Measurements from ENCODE around the gene SLC25A17.
"Not testable (repeated sequence)": the region's sequence is repeated elsewhere in the genome, so short reads cannot be mapped to it uniquely, and the experiment has no call there.

The SLC25A17 gene, protein sequence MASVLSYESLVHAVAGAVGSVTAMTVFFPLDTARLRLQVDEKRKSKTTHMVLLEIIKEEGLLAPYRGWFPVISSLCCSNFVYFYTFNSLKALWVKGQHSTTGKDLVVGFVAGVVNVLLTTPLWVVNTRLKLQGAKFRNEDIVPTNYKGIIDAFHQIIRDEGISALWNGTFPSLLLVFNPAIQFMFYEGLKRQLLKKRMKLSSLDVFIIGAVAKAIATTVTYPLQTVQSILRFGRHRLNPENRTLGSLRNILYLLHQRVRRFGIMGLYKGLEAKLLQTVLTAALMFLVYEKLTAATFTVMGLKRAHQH

DNA sequence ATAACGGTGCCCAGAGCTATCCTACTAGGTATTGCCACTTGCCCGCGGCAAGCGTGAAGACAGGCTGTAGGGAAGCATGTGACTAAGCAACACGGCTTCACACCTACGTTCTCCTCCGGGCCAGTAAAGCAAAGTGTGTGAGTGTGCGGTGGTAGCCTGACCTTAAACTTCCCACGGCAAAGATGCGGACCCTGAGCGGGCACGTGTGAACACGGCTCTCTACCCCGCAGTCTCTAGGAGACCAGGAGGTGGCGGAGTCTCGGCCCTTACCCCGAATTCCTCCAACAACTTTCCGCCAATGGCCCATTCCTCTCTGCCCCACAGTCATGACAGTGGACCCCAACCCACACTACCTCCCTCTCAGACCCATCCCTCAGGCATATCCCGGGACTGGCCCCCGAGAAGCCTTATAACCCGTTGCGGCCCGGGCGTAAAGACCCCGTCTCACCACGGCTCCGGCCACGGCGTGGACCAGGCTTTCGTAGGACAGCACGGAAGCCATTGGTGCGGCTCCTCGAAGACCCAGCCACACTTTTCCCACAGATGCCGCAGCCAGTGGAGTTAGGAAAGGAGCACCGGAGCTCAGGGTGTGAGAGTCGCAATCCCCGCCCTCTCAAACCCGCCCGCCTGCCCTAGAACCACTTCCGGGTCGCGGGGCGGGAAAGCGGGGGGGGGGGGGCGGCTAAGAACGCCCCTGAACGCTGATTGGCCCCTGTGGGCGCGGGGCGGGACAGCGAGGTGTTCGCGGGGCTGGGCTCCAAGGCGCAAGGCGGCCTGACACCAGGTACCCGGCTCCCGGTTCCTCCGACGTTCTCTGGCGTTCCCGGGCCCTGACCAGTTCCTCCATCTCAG, at the start of gene SLC25A17:
SLC25A17 (minus strand) TSS at position 600 of the 852 bp plus-strand sequence; CDS start at position 502, 98 bp downstream.
- no peaks in the 10 kb centered on the region for H3K27me3 Mint-ChIP-seq
- peak within 1 kb of the TSS; percentile 69 for H3K27ac Mint-ChIP-seq (ENCODE audit: low read depth)
- peak; percentile 90 for ATAC-seq (replicated peaks; ENCODE audit: extremely low read depth, poor library complexity, severe bottlenecking)
- H3K4me1 Mint-ChIP-seq, result peaks cover 24% of the 10 kb centered on the region
- peaks cover 13% of the 10 kb centered on the region for H3K36me3 Mint-ChIP-seq (ENCODE audit: insufficient read depth)
- peak within 1 kb of the TSS; percentile 76 for H3K4me3 Mint-ChIP-seq
- peak; percentile 69 for DNase-seq (ENCODE audit: low spot score in 2 of 2)
- H3K9me3 Mint-ChIP-seq, result no peaks in the 10 kb centered on the region

DNA sequence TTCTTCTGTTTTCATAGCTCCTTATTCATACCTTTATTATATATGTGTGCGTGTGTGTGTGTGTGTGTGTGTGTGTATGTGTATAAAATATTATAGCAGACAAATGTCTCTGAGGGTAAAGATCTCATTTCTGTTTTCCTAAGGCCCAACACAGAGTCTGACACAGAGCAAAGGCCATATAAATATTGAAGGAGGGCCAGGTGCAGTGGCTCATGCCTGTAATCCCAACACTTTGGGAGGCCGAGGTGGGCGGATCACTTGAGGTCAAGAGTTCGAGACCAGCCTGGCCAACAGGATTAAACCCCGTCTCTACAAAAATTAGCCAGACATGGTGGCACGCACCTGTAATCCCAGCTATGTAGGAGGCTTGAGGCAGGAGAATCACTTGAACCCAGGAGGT, 49.2 kb upstream of the SLC25A17 start:
- H3K9me3 Mint-ChIP-seq; H3K27me3 Mint-ChIP-seq; H3K27ac Mint-ChIP-seq (ENCODE audit: low read depth); DNase-seq (ENCODE audit: low spot score in 2 of 2); H3K36me3 Mint-ChIP-seq (ENCODE audit: insufficient read depth); ATAC-seq (replicated peaks; ENCODE audit: extremely low read depth, poor library complexity, severe bottlenecking); H3K4me3 Mint-ChIP-seq: not testable (repeated sequence)
- H3K4me1 Mint-ChIP-seq, result peaks cover 15% of the 10 kb centered on the region

DNA sequence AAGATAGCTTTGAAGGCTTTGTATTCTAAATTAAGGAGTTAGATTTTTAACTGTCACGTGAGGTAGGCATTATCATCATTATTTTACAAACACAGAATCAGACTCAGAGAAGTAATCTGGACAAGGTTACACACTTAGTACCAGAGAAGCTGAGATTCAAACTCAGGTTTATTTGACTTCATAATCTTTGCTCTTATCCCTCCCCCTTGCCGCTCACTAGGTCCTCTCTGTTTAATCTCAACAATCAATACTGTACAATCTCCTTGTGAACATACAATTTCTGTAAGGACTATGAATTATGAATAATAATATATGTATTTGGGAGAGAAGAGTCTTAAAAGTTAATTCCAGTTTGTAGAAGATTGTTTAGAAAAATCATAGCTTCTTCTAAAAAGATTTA, 48.0 kb upstream of the SLC25A17 start:
- Mint-ChIP-seq H3K4me3 (no peak overlapping the region), H3K27me3 (no peaks in the 10 kb centered on the region), H3K27ac (ENCODE audit: low read depth) (no peak overlapping the region), H3K36me3 (ENCODE audit: insufficient read depth) (peaks cover 2% of the 10 kb centered on the region), H3K9me3 (no peaks in the 10 kb centered on the region), H3K4me1 (peaks cover 20% of the 10 kb centered on the region)
- no peak for ATAC-seq (replicated peaks; ENCODE audit: extremely low read depth, poor library complexity, severe bottlenecking)
- DNase-seq (ENCODE audit: low spot score in 2 of 2), result no peak

DNA sequence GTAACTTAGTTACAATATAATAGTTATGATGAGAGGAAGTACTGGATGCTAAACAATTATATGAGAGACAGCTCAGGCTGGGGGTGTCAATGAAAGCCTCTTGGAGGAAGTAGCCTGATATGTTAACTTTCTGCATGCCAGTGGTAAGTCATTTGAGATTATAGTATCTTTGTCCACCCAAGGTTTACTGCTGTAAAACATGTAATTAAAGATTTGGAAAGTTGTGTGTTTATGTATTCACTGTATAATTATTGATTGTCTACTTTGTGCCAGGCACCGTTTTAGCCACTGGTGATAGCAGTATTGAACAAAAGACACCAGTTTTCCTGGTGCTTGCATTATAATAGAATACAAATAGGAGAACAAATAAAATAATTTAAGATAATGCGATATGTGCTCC, 43.4 kb upstream of the SLC25A17 start:
- H3K27ac Mint-ChIP-seq (ENCODE audit: low read depth), result no peak overlapping the region
- no peak overlapping the region for H3K4me3 Mint-ChIP-seq
- no peaks in the 10 kb centered on the region for H3K27me3 Mint-ChIP-seq
- peaks cover 26% of the 10 kb centered on the region for H3K4me1 Mint-ChIP-seq
- DNase-seq (ENCODE audit: low spot score in 2 of 2), result no peak
- H3K36me3 Mint-ChIP-seq (ENCODE audit: insufficient read depth), result peaks cover 9% of the 10 kb centered on the region
- no peaks in the 10 kb centered on the region for H3K9me3 Mint-ChIP-seq
- ATAC-seq (replicated peaks; ENCODE audit: extremely low read depth, poor library complexity, severe bottlenecking), result no peak

DNA sequence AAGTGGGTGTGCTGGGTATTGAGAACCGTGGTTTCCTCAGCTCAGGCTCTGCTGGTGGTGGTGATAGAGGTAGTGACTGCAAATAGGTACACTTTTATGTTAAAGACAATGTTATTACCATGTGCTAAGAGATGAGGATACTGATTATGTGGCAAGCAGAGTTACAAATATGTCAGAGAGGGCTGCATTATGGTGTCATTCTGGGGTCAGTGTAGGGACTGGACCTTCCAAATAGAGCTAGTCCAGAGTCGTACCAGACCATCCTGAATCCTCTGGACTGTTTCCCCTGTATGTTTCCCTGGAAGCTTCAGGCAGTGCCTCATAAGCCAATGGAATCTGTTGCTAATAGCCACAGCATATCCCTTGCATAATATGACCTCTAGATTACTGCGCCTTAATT, 42.9 kb upstream of the SLC25A17 start, which contains the start of gene DNAJB7:
DNAJB7 (minus strand) TSS at position 101 of the 400 bp plus-strand sequence. CDS start 119 bp downstream, outside the sequence.
- Mint-ChIP-seq H3K9me3 (no peaks in the 10 kb centered on the region), H3K27me3 (no peaks in the 10 kb centered on the region)

DNA sequence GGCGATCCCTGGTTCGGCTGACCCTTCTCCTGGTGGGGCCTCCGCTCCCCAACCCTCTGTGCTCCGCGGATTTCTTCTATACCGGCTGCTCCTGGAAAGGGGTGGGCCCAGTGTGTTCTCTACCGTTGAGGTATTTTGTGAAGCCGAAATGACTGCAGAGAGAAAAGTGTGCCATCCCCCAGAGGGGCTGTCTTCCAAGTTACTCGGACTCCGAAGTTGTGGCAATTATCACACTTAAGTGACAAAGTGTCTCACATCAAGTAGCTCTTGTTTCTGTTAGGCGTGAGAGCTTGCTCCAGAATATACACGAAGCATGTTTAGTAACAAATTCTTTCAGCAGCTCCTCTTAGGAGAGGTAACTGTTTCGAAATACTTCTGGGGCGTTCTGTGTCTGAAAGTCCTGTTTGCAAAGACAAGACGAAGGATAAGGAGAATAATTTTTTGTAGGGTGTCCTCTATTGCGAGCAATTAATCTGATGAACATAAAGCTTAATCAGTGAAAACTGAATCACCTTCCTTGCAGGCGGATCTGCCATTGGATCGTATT, 38.2 kb upstream of the SLC25A17 start:
- Mint-ChIP-seq H3K36me3 (ENCODE audit: insufficient read depth) (peaks cover 26% of the 10 kb centered on the region), H3K27me3 (no peaks in the 10 kb centered on the region), H3K27ac (ENCODE audit: low read depth) (peak overlapping the region; percentile 97), H3K4me3 (peak overlapping the region; percentile 97), H3K9me3 (no peaks in the 10 kb centered on the region), H3K4me1 (peaks cover 31% of the 10 kb centered on the region)
- ATAC-seq (replicated peaks; ENCODE audit: extremely low read depth, poor library complexity, severe bottlenecking), result no peak
- DNase-seq (ENCODE audit: low spot score in 2 of 2), result no peak

More for the DNA sequence above, 42.9 kb upstream of the SLC25A17 start, which contains the start of gene DNAJB7:
- no peak for DNase-seq (ENCODE audit: low spot score in 2 of 2)
- ATAC-seq (replicated peaks; ENCODE audit: extremely low read depth, poor library complexity, severe bottlenecking), result no peak
- Mint-ChIP-seq H3K4me3 (no peak within 1 kb of the TSS), H3K27ac (ENCODE audit: low read depth) (no peak within 1 kb of the TSS), H3K4me1 (peaks cover 26% of the 10 kb centered on the region), H3K36me3 (ENCODE audit: insufficient read depth) (peaks cover 14% of the 10 kb centered on the region)

DNA sequence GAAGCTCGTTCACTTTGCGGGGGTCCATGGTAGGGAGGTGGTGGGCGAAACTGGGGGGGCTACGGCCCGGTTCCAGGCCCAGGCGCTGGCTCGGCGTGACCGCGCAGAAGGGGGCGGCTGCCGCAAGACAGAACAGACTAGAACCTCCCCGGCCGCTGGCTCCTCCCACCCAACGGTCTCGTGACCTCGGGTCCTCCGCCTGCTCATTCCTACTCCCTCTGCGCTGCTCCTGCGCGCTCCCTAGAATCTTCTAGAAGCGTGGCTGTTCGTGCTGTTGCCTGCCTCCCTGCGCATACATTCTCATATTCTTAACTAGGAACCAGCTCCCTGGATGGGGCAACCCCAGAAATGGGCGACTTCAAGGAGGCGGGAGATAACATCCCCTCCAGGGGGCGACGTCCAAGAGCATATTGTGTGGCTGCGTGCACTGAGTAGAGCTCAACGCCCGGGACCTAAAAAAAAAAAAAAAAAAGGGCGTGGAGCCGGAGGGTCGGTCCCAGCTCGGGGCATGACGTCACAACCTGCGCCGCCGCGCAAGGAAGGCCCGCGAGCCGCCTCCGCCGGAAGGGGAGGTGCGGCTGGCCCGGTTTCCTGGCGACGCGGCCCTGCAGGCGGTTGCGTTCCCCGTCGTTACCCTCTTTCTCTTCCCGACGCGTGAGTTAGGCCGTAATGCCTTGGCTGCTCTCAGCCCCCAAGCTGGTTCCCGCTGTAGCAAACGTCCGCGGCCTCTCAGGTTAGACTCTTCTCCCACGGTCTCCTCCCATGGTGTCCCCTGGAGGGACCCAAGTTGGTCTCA, 37.6 kb upstream of the SLC25A17 start, which contains the start of the genes ST13 and XPNPEP3:
ST13 (minus strand) TSS at position 127 of the 796 bp plus-strand sequence; CDS start at position 28, 99 bp downstream.
XPNPEP3 (plus strand) TSS at position 636 of the 796 bp plus-strand sequence; CDS start at position 670, 34 bp downstream.
- Mint-ChIP-seq H3K27ac (ENCODE audit: low read depth) (peak within 1 kb of the TSS; percentile 97), H3K27me3 (no peaks in the 10 kb centered on the region), H3K36me3 (ENCODE audit: insufficient read depth) (peaks cover 25% of the 10 kb centered on the region), H3K9me3 (no peaks in the 10 kb centered on the region), H3K4me1 (peaks cover 25% of the 10 kb centered on the region), H3K4me3 (peak within 1 kb of the TSS; percentile 97)
- DNase-seq (ENCODE audit: low spot score in 2 of 2) (peak; percentile 95), ATAC-seq (replicated peaks; ENCODE audit: extremely low read depth, poor library complexity, severe bottlenecking) (peak; percentile 91)

DNA sequence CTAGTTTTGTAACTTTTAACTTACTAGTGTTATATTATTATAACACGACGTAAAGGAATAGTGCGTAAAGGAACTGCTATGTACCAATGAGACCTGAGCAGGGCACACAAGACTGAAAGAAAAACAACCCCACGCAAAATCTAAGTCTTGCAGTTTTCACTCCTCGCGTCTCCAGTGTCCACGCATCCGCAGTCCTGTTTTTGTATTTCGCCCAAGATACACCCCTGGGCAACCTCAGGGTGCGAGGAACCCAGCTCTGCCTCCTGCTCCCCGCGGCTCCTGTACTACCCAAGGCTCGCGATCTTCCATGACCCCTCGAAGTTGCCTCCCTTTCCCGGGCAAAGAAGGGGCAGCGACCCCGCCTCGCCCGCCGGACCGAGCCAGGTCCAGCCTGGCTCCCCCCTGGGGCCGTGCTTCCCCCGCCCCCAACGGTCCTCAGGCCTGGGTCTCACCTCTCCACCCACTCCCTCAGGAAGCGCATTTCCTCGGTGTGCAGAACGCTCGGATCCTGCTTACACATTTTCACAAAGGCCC, 36.9 kb upstream of the SLC25A17 start:
- Mint-ChIP-seq H3K4me1 (peaks cover 29% of the 10 kb centered on the region), H3K27ac (ENCODE audit: low read depth) (peak overlapping the region; percentile 97), H3K27me3 (no peaks in the 10 kb centered on the region), H3K9me3 (no peaks in the 10 kb centered on the region), H3K4me3 (peak overlapping the region; percentile 97), H3K36me3 (ENCODE audit: insufficient read depth) (peaks cover 26% of the 10 kb centered on the region)
- DNase-seq (ENCODE audit: low spot score in 2 of 2) (peak; percentile 20 to 27), ATAC-seq (replicated peaks; ENCODE audit: extremely low read depth, poor library complexity, severe bottlenecking) (peak; percentile 22)

DNA sequence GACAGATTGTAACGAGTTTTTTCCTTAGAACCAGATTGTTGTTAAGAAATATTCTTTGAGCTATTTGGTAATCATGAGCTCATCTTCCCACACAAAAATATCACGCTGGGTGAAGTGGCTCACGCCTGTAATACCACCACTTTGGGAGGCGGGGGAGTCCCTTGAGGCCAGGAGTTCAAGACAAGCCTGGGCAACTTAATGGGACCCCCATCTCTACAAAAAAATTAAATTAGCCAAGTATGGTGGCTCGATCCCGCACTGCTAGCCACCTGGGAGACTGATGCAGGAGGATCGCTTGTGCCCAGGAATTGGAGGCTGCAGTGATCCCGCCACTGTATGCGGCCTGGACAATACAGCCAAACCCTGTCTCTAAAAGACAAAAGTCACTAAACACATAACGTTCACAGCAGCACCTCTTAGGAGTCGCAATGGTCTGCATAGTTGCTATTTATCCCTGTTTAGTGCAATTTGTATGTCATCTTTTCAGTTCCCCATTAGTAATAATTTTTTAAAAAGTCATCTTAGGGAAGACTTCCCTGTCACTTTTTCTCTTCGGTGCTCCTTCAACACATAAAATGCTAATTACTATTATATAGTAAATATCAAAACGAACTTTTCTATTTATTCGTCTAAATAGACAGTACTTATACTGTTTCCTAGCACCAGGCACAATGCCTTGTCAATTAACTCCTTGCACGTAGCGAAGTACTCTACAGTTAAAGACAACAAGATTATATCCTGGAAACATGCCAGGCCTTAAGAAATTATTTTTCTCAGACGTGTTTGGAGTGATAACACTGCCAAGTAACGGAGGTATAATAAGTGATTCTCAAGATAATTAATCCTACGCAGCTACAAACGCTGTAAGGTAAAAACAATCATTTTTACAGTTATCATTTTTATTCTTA, 36.2 kb upstream of the SLC25A17 start:
- Mint-ChIP-seq H3K4me3 (peak overlapping the region; percentile 97), H3K36me3 (ENCODE audit: insufficient read depth) (peaks cover 30% of the 10 kb centered on the region), H3K4me1 (peaks cover 32% of the 10 kb centered on the region), H3K9me3 (no peaks in the 10 kb centered on the region), H3K27me3 (no peaks in the 10 kb centered on the region), H3K27ac (ENCODE audit: low read depth) (peak overlapping the region; percentile 97)
- ATAC-seq (replicated peaks; ENCODE audit: extremely low read depth, poor library complexity, severe bottlenecking), result no peak
- DNase-seq (ENCODE audit: low spot score in 2 of 2), result no peak

DNA sequence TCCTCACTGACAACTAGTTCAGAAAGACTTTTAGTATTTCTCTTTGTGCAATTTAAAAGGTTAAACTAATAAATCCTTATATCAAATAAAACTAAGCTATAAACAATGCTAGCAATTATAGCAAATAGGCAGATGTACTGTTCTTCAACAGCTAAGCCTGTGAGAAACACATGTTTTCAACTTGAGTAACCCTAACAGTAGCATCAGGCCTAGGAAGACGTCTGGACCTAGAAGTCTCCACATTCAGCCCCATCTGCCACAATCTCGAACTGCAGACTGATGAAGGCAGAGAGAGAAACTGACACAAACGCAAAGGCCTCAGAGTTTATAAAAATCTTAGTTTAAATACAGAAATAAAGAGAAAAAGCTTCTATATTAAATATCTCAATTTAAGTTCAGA, 34.8 kb upstream of the SLC25A17 start:
- Mint-ChIP-seq H3K27ac (ENCODE audit: low read depth) (no peak overlapping the region), H3K9me3 (no peaks in the 10 kb centered on the region), H3K4me3 (no peak overlapping the region), H3K4me1 (peaks cover 34% of the 10 kb centered on the region), H3K36me3 (ENCODE audit: insufficient read depth) (peaks cover 38% of the 10 kb centered on the region), H3K27me3 (no peaks in the 10 kb centered on the region)
- DNase-seq (ENCODE audit: low spot score in 2 of 2) (no peak), ATAC-seq (replicated peaks; ENCODE audit: extremely low read depth, poor library complexity, severe bottlenecking) (no peak)

DNA sequence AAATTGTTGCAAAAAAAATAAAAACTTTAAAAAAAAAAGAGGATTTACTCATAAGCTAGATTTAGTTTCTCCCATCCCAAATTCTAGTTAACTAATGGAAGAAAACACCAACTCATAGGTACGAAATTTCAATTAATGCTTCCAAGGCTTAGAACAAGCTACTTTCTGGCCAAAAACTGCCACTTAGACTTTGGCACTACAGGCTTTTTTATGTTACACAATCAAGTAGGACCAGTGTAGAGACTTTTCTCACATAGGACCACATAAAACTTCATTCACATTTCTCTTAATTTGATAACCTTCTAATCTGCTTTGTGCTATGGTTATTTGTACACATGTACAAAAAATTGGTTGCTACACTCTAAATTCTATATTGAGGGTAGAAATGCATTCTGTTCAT, 34.2 kb upstream of the SLC25A17 start:
- H3K4me1 Mint-ChIP-seq, result peaks cover 34% of the 10 kb centered on the region
- peaks cover 43% of the 10 kb centered on the region for H3K36me3 Mint-ChIP-seq (ENCODE audit: insufficient read depth)
- H3K4me3 Mint-ChIP-seq, result no peak overlapping the region
- H3K27me3 Mint-ChIP-seq, result no peaks in the 10 kb centered on the region
- no peak overlapping the region for H3K27ac Mint-ChIP-seq (ENCODE audit: low read depth)
- ATAC-seq (replicated peaks; ENCODE audit: extremely low read depth, poor library complexity, severe bottlenecking), result no peak
- no peak for DNase-seq (ENCODE audit: low spot score in 2 of 2)
- H3K9me3 Mint-ChIP-seq, result no peaks in the 10 kb centered on the region

Measured in central memory CD8-positive, alpha-beta T cell (primary cell).